Colon (tissue), 2 donors: ENCODE measurements around the gene PPP2R3C.
A peak's percentile ranks its signal among the peaks of the same experiment; 100 is the strongest.
"Not testable (repeated sequence)": the region's sequence is repeated elsewhere in the genome, so short reads cannot be mapped to it uniquely, and the experiment has no call there.

ENCODE experiments used
- FAIRE-seq: peaks from 2 replicates; lab custom pipeline; 2012; peaks lifted over from hg19 to GRCh38; lab: Jason Lieb, UNC
- donor health status: control.
- donor health status: control.

Gene PPP2R3C

DNA sequence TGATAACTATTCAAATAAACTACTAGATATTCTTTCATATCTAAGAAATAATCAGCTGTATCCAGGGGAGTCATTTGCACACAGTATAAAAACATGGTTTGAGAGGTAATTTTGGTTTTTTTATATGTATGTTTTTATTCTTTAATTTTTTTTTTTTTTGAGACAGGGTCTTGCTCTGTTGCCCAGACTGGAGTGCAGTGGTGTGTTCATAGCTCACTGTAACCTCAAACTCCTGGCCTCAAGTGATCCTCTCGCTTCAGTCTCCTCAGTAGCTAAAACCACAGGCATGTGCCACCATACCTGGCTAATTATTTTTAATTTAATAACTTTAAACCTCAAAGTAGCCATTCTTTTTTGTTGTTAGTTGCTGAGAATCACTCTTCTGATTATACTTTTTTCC lies 2.3 kb upstream of the PPP2R3C start:
- no peak for FAIRE-seq

- no peak for FAIRE-seq
These were observed 1.6 kb upstream of the PPP2R3C start for GRCh38 chr14:35123388-35123703.

GRCh38 chr14:35122696-35123387 lies 1.1 kb upstream of the PPP2R3C start:
- no peak for FAIRE-seq

DNA sequence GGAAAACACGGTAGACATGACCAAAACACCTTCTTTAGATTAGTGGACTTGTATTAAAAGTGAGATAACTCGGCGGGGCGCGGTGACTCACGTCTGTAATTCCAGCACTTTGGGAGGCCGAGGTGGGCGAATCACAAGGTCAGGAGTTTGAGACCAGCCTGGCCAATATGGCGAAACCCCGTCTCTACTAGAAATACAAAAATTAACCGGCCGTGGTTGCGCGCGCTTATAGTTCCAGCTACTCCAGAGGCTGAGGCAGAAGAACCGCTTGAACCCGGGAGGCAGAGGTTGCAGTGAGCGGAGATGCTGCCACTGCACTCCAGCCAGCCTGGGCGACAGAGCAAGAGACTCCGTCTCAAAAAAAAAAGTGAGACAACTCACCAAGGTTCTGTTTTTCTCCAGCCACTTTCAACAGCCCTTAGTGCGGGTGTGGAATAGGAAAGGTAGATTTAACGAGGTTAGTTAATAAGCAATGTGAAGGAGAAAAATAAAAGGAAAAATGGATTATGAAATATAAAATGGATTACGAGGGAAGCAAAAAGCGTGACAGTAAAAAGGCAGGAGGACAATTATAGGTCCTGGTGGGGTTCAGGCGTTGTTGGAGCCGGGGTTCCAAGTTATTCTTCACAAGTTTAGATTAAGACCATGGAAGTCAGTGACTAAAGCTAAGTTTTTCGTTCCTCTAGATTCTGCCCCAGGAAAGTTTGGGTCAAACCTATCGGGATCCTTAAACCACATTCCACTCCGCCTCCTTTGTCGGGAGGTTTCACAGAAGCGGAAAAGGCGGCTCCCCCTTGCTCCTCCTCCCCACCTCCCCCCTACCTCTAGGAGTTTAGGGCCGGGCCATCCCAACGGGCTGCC lies 534 bp downstream of the PPP2R3C start:
- FAIRE-seq: no peak

DNA sequence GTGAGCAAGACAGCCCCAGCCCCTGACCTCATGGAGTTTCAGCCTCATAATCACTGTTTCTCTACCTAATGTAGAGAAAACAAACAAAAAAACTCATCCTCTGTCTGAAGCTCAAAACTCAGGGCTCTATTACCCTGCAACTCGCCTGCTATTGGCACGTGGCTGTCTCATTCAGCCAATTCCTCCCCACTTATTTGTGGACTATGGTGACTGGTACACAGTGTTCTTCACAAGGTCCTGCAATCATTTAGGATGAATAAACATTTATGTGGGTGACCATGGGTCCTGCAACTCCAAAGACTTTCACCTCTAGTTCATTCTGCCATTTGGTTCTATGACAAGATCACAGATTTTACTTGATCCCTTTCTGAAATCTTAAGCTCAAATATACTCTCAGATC lies 4.7 kb downstream of the PPP2R3C start:
- no peak for FAIRE-seq

DNA sequence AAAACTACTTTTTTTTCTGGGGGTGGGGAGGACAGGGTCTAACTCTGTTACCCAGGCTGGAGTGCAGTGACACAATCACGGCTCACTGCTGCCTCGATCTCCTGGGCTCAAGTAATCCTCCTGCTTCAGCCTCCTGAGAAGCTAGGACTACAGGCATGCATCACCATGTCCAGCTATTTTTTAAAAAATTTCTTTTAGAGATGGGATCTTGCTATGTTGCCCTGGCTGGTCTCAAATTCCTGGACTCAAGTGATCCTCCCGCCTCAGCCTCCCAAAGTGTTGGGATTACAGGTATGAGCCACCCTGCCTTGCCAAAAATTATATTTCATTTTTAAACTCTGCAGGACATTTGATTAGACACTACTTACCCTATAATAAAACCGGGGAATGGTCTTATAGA lies 5.5 kb downstream of the PPP2R3C start:
- FAIRE-seq: no peak

DNA sequence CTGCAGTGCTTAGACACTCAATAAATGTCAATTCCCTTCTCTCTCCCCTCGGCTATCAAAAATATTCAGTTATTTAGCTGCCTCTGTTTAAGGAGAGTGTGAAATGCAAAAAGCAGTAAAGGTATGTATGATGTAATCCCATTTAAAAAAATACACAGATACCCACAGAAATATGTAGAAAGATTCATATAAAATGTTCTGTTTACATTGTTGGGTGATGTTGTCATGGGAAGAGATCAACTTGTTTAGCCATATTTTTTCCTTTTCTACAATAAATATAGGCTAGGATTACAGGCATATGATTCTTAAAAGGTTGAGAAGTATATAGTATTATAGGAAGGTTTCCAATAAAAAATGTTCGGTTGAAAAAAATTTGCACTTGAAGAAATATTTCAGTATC lies 7.8 kb downstream of the PPP2R3C start:
- no peak for FAIRE-seq

- no peak for FAIRE-seq
These were observed 8.4 kb downstream of the PPP2R3C start for GRCh38 chr14:35113308-35113950.

DNA sequence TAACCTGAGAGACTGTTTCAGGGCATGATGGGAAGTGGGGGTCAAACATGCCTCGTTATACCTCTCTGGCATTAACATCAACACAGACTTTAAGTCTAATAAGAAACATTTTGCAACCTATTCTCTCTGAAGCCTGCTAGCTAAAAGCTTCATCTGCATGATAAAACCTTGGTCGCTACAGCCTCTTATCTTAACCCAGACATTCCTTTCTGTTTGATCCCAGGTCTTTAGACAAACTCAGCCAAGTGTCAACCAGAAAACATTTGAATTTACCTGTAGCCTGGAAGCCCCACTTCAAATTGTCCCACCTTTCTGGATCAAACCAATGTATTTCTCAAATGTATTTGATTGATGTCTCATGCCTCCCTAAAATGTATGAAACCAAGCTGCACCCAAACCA lies 9.1 kb downstream of the PPP2R3C start:
- no peak for FAIRE-seq

- no peak for FAIRE-seq
These were observed 13.9 kb downstream of the PPP2R3C start for GRCh38 chr14:35107866-35108265.

DNA sequence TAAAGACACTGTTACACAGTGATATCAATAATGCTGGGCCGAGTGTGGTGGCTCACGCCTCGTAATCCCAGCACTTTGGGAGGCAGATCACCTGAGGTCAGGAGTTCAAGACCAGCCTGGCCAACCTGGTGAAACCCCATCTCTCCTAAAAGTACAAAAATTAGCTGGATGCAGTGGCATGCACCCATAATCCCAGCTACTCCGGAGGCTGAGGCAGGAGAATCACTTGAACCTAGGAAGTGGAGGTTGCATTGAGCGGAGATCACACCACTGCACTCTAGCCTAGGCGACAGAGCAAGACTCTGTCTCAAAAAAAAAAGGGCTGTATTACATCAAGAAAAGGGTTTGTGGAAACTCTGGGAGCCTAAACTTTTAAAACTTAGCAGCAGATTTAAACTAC lies 27.1 kb downstream of the PPP2R3C start:
- not testable (repeated sequence) for FAIRE-seq

DNA sequence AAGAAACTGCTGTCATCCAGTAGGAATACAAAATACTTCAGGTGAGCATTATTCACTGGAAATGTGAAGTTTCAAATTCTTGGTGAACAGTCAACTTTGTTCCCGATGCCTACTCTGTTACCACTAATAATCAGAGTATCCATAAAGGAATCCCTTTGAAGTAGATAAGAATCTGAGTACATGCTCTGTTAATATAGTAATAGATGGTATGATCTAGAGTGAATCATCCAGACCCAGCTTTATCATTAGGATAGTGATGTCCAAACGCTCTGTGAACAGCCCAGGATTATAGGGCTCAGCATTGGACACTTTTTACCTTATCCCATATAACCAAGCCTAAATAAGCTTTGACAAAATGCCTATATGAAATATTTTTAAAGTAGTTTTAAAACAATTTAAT lies 33.3 kb downstream of the PPP2R3C start:
- FAIRE-seq: no peak

DNA sequence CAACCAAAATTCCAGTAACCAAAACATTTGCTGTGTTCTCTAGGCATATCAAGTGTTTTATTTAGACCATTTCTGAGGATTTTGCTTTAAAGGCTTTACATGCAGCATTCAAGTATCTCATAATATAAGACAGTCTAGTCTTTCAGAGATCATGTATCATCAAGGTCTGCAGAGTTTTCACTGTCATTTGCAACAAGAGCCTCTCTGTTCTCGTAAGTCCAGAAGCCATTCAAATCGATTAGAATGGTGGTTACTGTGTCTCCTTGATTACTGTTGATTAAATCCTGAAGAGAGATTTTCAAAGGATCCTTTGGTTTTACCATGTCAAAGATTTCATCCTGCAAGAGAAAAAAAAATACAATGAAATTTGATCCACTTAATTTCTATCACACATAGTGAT lies 36.3 kb downstream of the PPP2R3C start:
- FAIRE-seq: no peak

GRCh38 chr14:35083530-35084150 lies 38.1 kb downstream of the PPP2R3C start:
- FAIRE-seq: peak; percentile 41

DNA sequence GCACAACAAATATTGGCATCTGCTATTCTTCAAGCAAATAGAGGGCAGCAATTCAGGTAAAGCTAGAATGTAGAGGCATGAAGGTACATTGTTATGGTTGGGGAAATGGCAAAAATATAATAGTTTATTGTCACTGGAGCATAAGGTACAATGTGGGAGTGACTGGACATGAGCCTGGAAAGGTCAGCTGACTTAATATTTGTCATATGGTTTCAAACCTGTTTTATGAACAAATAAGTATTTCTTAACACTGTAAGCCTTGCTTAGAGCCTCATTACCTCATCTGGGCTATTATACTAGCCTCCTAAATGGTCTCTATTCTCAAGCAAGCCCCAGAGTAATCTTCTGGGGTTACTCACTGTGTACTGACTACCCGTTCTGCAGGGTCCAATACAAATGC lies 42.0 kb downstream of the PPP2R3C start:
- no peak for FAIRE-seq

GRCh38 chr14:35078082-35078481 lies 43.7 kb downstream of the PPP2R3C start:
- no peak for FAIRE-seq

DNA sequence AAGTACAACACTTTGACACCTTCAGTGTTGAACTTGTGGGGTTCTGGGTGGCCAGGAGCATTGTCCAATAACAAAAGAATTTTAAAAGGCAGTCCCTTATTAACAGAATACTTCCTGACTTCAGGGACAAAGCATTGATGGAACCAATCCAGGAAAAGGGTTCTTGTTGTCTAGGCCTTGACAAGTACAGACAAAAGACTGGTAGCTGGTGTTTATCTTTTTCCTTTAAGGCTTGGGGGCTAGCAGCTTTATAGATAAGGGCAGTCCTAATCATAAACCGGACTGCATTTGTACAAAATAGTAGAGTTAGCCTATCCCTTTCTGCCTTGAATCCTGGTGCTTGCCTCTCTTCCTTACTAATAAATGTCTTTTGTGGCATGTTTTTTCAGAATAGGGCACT lies 48.3 kb downstream of the PPP2R3C start:
- FAIRE-seq: no peak

DNA sequence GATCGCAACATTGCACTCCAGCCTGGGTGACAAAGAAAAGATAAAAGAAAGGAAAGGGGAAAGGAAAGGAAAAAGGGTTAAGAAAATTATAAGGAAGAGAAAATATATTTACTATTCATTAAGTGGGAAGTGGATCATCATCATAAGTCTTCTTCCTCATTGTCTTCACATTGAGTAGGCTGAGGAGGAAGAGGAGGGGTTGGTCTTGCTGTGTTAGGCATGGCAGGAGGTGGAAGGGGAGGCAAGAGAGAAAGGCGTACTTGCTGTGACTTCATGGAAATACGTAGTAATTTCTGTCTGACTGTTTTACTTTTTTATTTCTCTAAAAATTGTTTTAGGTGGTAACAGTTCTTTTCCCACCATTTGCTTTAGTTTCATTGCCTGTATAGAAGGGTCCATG lies 49.6 kb downstream of the PPP2R3C start:
- FAIRE-seq: no peak

DNA sequence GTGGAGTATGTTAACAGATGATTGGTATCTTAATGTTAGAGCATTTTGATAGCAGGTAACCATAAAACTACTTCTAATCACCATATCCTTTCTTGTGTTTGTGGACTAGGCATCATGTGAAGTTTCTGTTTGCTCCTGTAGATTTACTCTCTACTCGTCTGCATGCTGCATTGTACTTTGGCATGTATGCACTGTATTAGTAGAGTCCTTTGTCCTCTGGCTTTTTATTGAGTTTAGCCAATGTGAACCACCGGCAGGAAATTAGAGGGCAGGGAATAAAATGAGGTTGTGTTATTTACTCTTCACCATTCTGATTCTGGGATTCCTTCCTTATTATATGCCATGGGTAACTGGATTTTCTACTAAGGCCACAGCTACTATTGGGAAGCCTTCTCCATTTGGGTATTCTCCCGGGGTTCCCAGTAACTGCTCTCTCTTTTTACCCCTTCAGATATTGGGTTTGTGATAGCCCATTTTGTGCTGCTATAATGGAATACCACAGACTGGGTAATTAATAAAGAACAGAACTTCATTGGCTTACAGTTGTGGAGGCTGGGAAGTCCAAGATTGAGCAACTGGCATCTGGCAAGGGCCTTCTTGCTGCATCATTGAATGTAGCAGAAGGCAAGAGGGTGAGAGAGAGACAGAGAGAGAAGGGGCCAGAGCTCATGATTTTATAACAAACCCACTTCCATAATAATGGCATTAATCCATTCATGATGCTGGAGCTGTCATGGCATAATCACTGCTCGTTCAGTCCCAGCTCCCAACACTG lies 53.4 kb downstream of the PPP2R3C start:
- peak; percentile 75 for FAIRE-seq

- not testable (repeated sequence) for FAIRE-seq
These were observed 56.1 kb downstream of the PPP2R3C start for GRCh38 chr14:35065731-35066130.

GRCh38 chr14:35061113-35061791 lies 60.5 kb downstream of the PPP2R3C start:
- FAIRE-seq: not testable (repeated sequence)
